NCI-H1417 (cell line): ENCODE results near the gene TMC1.

ENCODE experiments used
- DNase-seq, 3 experiments: peaks; one replicate each; lab custom pipeline; 2025; lab: John Stamatoyannopoulos, UW

The TMC1 gene

DNA sequence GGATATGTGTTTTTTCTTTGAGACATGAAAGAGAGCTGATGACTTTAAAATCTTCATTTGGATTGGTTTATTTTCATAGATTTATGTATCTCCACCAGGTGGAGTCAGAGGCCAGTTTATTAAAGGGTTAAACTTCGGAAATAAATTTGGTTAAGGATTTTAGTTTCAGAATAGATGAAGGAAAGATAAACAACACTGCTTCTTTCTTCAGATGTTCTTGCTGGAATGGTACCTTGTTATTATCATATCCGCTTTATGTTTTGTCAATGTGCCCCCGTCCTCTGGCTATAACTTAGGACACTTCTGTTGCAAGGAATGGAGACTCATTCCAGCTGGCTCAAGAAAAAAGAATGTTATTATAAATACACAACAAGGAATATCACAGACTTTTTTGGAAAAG is 350.3 kb downstream of the TMC1 start:
- DNase-seq, result peak in 1 of 3 experiments; percentile 69

DNA sequence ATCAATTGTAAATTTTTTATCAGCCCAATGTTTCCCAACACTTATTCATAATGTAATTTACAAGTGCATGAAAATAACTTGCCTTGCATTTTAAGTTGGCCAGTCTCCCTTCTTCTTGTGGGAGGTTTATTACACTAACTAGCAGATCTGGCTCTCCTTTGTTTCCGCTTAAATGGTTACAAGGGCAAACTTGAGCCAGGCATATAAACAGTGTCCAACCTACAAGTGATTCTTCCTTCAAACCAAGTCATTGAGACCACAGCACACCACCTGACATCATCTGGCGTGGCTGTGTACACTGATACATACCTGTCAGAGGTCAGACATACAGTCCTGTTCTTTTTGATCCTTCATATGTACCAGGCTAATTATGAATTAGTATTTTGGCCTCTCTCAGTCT is 351.3 kb downstream of the TMC1 start:
- DNase-seq, result peak; percentile 3 to 39 (median 7)

DNA sequence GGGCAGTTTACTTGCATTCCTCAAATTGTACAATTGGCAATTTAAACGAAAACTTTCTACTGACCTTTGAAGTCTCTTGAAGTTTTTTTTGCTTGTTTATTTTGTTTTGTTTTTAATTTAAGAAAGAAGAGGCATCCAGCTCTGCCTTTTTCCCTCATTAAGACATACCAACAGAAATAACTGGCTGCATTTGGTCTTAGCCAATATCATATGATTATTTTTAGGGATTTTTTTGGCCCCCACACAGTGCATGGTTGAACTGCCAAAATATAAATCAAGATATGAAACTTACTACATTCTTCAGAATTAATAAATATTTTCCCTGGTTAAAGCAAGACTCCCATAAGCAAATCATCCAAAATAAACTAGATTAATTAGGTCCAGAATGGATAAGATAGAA is 352.0 kb downstream of the TMC1 start:
- DNase-seq, result no peak

DNA sequence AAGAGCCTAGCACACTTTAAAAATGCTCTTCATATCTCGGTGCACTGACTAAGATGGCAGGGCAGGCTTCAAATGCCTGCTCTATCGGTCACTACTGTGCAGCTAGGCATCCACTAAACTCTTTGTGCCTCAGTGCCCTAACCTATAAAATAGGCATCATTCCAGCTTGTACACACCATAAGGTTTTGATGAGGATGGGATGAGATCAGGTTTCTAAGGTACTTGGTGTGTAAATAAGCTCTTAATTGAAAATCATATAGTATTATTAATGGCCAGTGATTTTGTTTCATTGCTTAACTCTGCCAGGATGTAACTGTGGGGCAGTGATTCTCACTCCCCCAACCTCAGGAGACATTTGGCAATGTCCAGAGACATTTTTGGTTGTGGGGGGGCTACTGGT is 352.9 kb downstream of the TMC1 start:
- DNase-seq, result no peak

DNA sequence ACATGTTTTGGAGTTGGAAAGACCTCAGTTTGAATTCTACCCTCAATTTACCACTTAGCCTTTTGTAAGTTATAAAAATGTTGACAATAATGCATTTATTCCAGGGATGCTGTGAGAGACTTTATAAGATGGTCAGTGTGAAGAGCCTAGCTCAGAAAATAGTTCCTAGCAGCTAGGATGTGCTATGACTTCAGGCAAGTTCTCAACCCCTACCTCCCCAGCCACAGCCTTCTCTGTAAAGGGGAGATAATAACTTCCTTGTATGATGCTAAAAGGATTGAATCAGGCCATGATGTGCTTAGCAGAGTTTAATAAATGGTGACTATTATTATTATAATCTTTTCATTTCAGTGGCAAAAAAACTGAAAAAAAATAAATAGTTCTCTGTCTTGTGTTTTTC is 353.8 kb downstream of the TMC1 start:
- DNase-seq, result no peak

DNA sequence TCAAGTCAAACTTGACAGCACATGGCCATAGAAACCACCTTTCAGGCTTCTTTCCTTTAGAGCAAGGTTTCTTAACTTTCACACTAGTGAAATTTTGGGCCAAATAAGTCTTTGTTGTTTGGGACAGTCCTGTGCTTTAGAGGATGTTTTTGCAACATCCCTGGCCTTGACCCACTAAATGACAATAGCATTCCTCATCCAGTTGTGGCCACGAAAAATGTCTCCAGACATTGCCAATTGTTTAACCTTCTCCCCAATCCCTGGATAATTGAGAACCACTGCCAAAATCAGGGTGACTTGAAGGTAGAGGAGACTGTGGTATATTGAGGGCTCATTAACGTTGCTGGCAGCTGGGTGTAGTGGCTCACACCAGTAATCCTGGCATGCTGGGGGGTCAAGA is 359.4 kb downstream of the TMC1 start:
- DNase-seq, result no peak

DNA sequence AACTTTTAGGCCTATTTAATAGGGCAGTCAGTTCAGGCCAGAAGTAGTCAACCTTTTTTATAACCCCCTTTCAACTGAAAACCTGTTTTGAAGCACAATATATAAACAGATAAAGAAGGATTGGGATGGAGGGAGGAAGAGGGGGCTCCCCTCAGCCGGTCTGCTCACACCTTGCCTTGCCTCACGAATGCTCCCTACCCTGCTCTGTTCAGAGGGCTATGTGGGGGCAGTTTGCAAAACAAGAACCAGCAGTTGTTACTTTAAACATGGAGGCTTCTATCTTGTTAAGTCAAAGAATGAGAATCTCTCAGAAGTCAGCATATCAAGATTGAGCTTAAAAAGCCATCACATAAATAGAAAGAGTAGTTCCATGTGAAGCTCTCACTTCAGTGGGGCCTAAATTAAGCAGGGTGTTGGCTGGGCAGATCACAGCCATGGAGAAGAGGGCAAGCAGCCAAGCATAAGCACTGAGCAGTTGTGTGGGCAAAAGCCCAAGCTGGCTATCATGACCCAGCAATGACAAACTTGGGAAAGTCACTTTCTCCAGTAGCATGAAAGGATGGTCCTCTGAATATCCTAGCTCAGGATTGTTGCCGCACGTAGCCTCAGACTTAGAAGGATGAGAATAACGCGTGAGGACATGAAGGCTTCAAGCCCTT is 360.8 kb downstream of the TMC1 start:
- DNase-seq, result no peak

DNA sequence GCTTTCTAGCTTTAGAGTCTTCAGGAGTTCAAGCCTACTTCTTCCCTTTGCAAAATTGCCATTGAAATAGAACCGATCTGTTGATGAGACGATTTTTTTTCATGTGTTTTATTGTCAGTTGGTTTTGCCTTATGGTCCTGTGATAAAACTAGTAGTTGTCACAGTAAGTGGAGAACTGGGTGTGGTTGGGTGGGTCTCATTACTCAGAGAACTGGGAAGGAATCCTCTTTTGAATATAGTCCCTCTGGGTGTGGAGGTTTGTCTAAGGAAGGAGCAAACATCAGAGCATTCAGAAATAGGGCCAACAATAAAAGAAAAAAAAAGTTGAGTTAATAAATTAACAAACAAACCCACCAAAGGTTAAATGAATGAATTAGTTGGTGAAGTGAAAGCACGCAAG is 362.5 kb downstream of the TMC1 start:
- no peak for DNase-seq

DNA sequence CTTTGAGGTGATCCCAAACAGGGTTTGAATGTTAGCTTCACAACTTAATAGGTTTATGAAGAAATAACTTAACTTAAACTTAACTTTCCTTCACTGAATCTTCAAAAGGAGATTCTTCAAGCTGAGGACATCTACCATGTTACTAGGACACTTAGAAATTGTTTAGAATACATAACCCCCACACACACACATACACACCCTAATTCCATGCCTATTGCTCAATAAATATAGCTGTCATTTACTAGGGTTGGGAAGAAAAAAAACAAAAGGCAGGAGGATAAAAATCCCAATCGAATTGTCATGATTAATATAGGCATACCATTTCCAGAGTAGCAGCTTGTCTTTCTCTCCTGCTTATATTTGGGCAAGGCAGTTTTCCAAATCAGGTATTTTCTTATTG is 363.1 kb downstream of the TMC1 start:
- no peak for DNase-seq
